GM18505 (cell line): Measurements from ENCODE around the gene FCN2.

Source experiments
- ATAC-seq: cut with Tn5 transposase; IDR thresholded peaks from one replicate; pipeline ENCODE4 v1.9.1; 2021; ENCODE audit not compliant: unreplicated experiment
- POLR2A ChIP-seq: IDR thresholded peaks from 4 replicates; pipeline ENCODE4 v1.6.1; 2011; ENCODE audit warnings: borderline replicate concordance; ENCODE audit not compliant: insufficient read depth, insufficient read length; ENCODE audit errors: extremely low read depth

Gene FCN2

GRCh38 chr9:134880484-134881312 lies at the start of gene FCN2:
TSS of gene FCN2 (plus strand) at chr9:134880810. CDS start at chr9:134880822, 12 bp downstream.
- TF ChIP-seq POLR2A: no peak

DNA sequence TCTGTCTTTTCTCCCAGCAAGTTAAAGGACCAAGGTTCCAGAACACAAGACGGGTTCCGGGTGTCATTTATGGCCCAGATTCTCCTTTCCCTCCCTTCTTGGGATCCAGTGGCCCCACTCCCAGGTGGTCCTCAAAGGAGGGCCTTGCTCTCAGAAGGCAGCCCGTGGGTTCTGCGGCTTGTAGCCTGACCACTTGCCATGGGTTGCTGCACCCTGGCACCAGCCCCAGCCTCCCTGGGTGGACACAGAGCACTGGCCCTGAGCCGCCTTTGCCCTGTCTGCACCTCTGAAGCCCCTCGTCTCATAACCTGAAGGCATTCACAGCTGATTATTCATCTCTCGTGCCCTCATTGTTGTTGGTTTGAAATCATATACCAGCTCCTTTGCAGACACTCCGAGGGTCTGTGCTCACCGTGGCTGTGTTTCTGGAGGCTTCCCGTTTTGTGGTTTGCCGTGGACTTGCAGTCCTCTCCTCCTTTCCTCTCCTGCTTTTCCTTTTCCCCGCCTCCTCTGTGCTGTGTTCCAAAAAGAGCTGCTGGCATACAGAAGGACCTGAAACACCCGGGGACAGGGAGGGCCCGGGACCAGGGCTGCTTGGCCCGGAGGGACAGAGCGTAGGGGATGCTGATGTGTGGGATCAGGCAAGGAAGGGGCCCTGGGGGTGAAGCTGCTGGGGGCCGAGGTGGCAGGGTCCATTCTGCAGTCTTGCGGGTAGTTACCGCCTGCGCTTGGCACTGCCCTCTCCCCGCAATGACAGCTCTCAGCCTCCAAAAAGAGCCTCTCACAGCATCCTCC lies 49.5 kb upstream of the FCN2 start:
- TF ChIP-seq POLR2A: no peak
- no peak for ATAC-seq

More at GRCh38 chr9:134880484-134881312, at the start of gene FCN2:
- ATAC-seq: no peak

- ATAC-seq: no peak
- TF ChIP-seq POLR2A: no peak
Observed at GRCh38 chr9:134832471-134832870, 48.1 kb upstream of the FCN2 start.

DNA sequence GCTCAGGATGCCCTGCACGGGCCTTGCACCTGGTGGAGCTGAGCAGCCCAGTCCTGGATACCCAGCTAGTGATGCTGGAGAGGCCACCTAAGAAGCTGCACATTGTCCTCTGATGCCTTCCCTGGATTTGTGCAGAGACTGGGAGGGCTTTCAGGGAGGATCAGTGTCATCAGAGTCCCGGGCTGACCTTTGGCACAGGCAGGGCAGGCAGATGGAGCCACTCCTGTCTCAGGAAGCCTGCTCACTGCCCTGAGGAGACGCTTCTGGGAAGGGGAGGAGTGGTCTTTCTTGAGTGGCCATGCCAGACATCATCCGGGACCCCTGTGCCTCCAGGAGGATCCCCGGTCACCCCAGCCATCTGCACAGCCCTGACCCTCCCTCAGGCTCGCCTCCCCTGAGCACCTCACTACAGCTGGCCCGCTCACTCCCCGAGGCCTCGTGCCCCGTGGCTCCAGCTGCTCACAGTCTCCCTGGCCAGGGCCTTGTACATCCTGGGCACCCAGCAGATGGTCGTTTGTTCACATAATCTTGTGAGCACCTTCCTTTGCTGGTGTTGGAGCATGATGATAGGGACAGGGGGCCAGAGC lies 47.2 kb upstream of the FCN2 start:
- no peak for ATAC-seq
- no peak for TF ChIP-seq POLR2A

GRCh38 chr9:134834217-134834956 lies 46.2 kb upstream of the FCN2 start:
- no peak for TF ChIP-seq POLR2A
- no peak for ATAC-seq

DNA sequence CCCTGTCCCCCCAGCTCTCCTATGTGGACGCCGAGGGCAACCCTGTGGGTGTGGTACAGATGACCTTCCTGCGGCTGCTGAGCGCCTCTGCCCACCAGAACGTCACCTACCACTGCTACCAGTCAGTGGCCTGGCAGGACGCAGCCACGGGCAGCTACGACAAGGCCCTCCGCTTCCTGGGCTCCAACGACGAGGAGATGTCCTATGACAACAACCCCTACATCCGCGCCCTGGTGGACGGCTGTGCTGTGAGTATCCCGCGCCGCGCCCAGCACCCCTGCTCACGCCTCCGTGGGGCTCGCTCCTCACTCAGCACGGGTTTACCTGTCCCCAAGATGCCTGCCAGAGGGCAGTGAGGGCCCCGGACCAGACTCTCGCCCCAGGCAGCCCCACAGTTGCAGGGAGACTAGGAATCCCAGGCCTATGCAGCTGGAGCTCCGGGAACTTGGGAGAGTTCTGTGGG lies 45.6 kb upstream of the FCN2 start:
- no peak for ATAC-seq
- no peak for TF ChIP-seq POLR2A

- no peak for ATAC-seq
- TF ChIP-seq POLR2A: no peak
Observed at GRCh38 chr9:134835448-134835847, 45.2 kb upstream of the FCN2 start.

DNA sequence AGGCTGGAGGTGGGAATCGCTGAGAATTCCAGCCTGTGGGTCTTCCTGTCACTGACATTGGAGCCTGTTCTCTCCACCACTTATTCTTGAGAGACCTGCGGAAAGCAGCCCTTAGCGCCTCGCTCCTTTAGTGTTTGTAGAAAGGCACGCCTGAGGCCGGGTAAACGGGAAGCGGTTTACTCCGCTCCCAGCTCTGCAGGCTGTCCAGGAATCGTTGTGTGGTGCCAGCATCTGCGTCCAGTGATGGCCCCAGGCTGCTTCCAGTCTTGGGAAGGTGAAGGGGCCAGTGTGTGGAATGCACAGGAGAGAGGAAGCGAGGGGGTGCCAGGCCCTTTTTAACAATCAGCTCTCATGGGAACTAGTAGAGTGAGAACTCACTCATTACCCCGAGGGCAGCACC lies 44.6 kb upstream of the FCN2 start:
- TF ChIP-seq POLR2A: no peak
- ATAC-seq: no peak

DNA sequence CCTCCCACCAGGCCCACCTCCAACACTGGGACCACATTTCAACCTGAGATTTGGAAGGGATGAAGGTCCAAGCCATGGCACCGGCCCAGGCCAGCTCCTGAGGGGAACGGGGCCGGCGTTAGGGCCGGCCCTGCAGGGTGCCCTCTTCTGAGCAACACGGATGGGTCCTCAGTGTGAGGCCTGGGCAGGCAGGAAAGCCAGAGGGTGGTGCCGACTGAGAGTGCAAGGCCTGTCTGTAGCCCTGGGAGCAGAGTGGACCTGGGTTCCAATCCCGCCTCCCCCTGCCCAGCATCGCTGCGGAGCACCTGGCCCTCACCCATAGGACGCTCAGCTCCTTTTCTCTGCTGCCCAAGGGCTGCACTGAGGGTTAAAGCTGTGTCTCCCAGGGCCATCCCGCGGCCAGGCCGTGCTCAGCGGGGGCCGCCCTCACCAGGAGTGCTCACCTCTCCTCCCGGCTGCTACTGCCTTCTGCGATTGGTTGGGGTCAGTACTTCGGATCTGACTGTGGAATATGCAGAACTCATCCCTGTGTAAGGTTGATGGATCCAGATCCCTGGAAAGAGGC lies 44.1 kb upstream of the FCN2 start:
- no peak for TF ChIP-seq POLR2A
- ATAC-seq: no peak

DNA sequence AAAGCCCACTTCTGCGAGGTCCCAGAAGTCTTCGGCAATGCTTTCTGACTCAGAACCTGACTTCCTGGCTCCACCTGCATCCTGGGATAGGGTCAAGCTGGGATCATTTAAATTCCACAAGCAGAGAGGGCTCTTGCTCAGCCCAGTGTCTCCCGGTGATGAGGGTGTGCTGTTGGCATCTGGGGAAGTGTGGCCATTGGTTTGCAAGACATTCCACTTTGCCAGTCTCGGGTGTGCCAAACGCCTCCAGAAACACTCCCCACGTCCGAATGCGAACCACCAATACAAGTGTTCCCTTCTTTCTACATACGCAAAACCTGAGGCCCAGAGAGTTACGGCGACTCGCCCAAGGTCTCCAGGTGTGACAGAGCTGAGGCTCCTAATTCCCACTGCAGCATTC lies 43.1 kb upstream of the FCN2 start:
- TF ChIP-seq POLR2A: no peak
- no peak for ATAC-seq

DNA sequence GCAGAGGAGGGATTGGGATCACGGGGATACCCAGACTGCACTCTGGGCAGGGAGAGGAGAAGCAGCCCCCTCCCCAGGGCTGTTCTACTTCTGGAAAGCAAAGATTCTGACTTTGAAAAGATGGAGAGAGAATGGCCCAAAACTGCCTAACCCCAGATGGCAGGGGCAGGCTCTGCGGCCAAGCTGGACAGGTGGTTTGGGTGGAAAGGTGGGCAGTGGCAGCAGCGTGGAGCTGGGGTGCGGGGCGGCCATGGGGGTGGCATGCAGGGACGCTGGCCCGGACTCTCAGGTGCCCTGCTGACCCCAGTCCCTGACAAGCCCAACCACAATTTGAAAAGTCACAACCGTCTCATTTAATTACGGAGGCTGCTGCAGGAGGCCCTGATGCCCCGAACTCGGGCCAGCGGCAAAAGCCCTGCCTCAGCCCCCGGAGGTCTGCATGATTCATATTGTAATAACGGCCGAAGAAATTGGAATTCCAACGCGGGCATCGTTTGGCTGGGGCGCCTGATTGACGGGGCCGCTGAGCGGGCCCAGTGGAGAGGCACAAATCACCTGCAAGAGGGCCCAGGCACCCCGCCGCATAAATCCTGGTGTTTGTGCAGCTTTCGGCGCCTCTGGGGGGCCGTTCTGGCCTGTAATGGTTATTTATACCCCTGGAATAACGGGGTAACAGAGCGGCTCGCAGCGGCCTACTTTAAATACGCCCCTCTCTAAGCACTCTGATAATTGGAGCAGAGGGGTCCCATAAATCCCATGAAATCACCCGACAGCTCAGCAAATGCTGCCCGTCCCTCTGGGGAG lies 41.8 kb upstream of the FCN2 start:
- no peak for TF ChIP-seq POLR2A
- ATAC-seq: no peak

GRCh38 chr9:134839455-134840125 lies 41.0 kb upstream of the FCN2 start:
- no peak for ATAC-seq
- TF ChIP-seq POLR2A: no peak

DNA sequence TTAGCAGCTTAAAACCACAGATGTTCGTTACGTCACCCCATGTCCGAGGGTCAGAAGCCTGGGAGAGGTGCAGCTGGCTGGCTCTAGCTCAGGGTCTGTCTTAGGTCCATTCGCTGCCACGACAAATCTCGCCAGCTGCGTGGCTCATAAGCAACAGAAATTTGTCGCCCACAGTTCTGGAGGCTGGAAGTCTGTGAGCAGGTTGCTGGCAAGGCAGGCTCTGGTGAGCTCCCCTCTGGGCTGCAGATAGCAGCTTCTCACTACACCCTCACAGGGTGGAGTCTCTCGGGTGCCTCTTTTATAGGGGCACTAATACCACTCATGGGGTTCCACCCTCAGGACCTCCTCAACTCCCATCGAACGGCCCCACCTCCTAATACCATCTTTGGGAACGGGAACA lies 40.1 kb upstream of the FCN2 start:
- no peak for TF ChIP-seq POLR2A
- no peak for ATAC-seq
